Keratinocyte (primary cell): ENCODE measurements around the gene IGF2BP2. TPM values are rescaled to one million over a fixed set of nuclear protein-coding genes. Genes with fewer than 3 reads are reported as not detected.

Experiments used
- DNase-seq: peaks from one replicate; pipeline ENCODE4 v3.0.0-alpha.2; 2011; ENCODE audit warnings: low read depth, missing footprints, low spot score
- FAIRE-seq: peaks from 2 replicates; lab custom pipeline; 2011; peaks lifted over from hg19 to GRCh38; lab: Jason Lieb, UNC
- H2AFZ ChIP-seq: 2 replicates; pipeline ENCODE4 v1.6.0; 2012; ENCODE audit warnings: low read length, control low read depth, inconsistent platforms; ENCODE audit not compliant: control insufficient read depth
- H3K27ac ChIP-seq: 2 replicates; pipeline ENCODE4 v1.5.1; 2011; ENCODE audit warnings: low read length; ENCODE audit not compliant: control insufficient read depth, insufficient read depth
- H3K27me3 ChIP-seq: 3 replicates; pipeline ENCODE4 v1.6.0; 2011; ENCODE audit warnings: low read length; ENCODE audit not compliant: control insufficient read depth, insufficient read depth; ENCODE audit errors: extremely low read depth
- H3K36me3 ChIP-seq, 2 experiments: 2 replicates in 1 of 2; 3 replicates in 1 of 2; pipeline ENCODE4 v1.5.1; 2011; ENCODE audit warnings: low read length in 2 of 2, mild to moderate bottlenecking in 1 of 2; ENCODE audit not compliant: control insufficient read depth in 2 of 2, insufficient read depth in 2 of 2; ENCODE audit errors: extremely low read depth in 1 of 2
- H3K4me1 ChIP-seq: 3 replicates; pipeline ENCODE4 v1.5.1; 2011; ENCODE audit warnings: low read length; ENCODE audit not compliant: control insufficient read depth, insufficient read depth; ENCODE audit errors: extremely low read depth
- H3K4me2 ChIP-seq: 3 replicates; pipeline ENCODE4 v1.6.0; 2011; ENCODE audit warnings: low read depth, low read length; ENCODE audit not compliant: control insufficient read depth, insufficient read depth; ENCODE audit errors: extremely low read depth
- H3K4me3 ChIP-seq, 3 experiments: fragments of 200-600 bp in 1 of 3; sonication (generic) in 1 of 3; 2 replicates in 2 of 3; 3 replicates in 1 of 3; pipeline ENCODE4 v1.5.1; 2011 to 2016; ENCODE audit warnings: low read length in 3 of 3, mild to moderate bottlenecking in 3 of 3, control low read depth in 2 of 3, inconsistent platforms in 1 of 3, low read depth in 1 of 3, mixed read lengths in 1 of 3, mixed run types in 1 of 3, moderate library complexity in 1 of 3; ENCODE audit not compliant: control insufficient read depth in 2 of 3, insufficient read depth in 2 of 3; ENCODE audit errors: extremely low read depth in 1 of 3
- H3K79me2 ChIP-seq: 2 replicates; pipeline ENCODE4 v1.6.0; 2012; ENCODE audit warnings: low read length; ENCODE audit not compliant: control insufficient read depth, insufficient read depth
- H3K9ac ChIP-seq: 3 replicates; pipeline ENCODE4 v1.6.0; 2011; ENCODE audit warnings: low read length; ENCODE audit not compliant: control insufficient read depth, insufficient read depth; ENCODE audit errors: extremely low read depth
- H3K9me1 ChIP-seq: 3 replicates; pipeline ENCODE4 v1.6.0; 2011; ENCODE audit warnings: low read length; ENCODE audit not compliant: control insufficient read depth, insufficient read depth; ENCODE audit errors: extremely low read depth
- H3K9me3 ChIP-seq: 2 replicates; pipeline ENCODE4 v1.5.1; 2012; ENCODE audit warnings: low read depth, low read length; ENCODE audit not compliant: control insufficient read depth
- H4K20me1 ChIP-seq: 3 replicates; pipeline ENCODE4 v1.6.0; 2011; ENCODE audit warnings: low read length; ENCODE audit not compliant: control insufficient read depth, insufficient read depth; ENCODE audit errors: extremely low read depth
- EZH2 ChIP-seq: IDR thresholded peaks from one replicate; pipeline ENCODE4 v1.6.1; 2012; ENCODE audit warnings: inconsistent platforms, mild to moderate bottlenecking, low read length, moderate library complexity
- dilution Hi-C: fragments of 300-500 bp; cut with MboI; formaldehyde crosslinking; loops from one replicate; pipeline ENCODE4 v1.7.0; 2020; ENCODE audit warnings: low sequenced_read_pairs; ENCODE audit not compliant: extremely low pct_ligation_motif_present
- polyA plus RNA-seq, 5 experiments: library from polyadenylated mRNA; depleted of rRNA in 3 of 5; stranded (reverse) in 3 of 5; stranded (forward) in 1 of 5; unstranded in 1 of 5; fragments of >200 nt; gene quantifications; 1 replicate in 1 of 5; 2 replicates in 3 of 5; 3 replicates in 1 of 5; pipeline versions ENCODE4 v1.2.1 to v1.2.3, GENCODE V29; 2011 to 2012; ENCODE audit warnings: missing spikeins in 2 of 5, low read depth in 1 of 5, low replicate concordance in 1 of 5
- TF ChIP-seq, protein P1 (sequence below), 3 experiments: IDR thresholded peaks in 1 of 3; conservative IDR thresholded peaks in 1 of 3; optimal IDR thresholded peaks in 1 of 3; 2 replicates in 2 of 3; 3 replicates in 1 of 3; pipeline versions ENCODE3 to v1.5.1; 2011; ENCODE audit warnings: low read length in 3 of 3, mild to moderate bottlenecking in 3 of 3, moderate library complexity in 2 of 3, control low read depth in 1 of 3, inconsistent platforms in 1 of 3; ENCODE audit not compliant: insufficient read depth in 2 of 3; ENCODE audit errors: extremely low read depth in 1 of 3

The IGF2BP2 gene
- polyA plus RNA-seq, 1 donor (not counting 4 experiments of a cell fraction or from before 2014, with no cell fraction given): 21.2 TPM

DNA sequence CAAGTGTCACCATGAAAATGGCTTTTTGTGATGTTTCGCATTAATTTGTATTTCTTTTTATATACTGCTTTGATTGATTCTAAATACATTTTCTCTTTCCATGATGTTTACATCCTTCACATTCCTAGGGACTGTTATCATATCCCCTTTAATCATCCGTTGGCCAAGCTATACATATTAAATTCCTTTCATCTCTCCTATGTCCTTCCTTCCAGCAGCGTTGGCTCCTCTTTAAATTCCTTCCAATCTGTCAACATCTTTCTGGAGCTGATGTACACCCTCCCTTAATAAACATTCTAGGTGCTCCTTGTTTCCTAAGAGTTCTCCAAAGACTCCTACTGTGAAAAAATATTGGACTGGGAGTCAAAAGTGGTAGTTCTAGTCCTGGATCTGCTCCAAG is 87.8 kb downstream of the IGF2BP2 start:
- H3K27ac ChIP-seq: no peak overlapping the region
- peaks cover 76% of the 10 kb centered on the region for H3K4me1 ChIP-seq
- FAIRE-seq: peak; percentile 43
- no peaks in the 10 kb centered on the region for H4K20me1 ChIP-seq
- H3K9ac ChIP-seq: no peak overlapping the region
- no peaks in the 10 kb centered on the region for H3K9me1 ChIP-seq
- no peak for DNase-seq
- H3K4me3 ChIP-seq: peak overlapping the region in 1 of 3 experiments; percentile 18
- H3K4me2 ChIP-seq: peak overlapping the region; percentile 45
- dilution Hi-C loops: no loop called here
- peaks cover 5 to 15% of the 10 kb centered on the region in 2 experiments for H3K36me3 ChIP-seq
- H3K9me3 ChIP-seq: no peaks in the 10 kb centered on the region
- H3K27me3 ChIP-seq: no peaks in the 10 kb centered on the region
- H2AFZ ChIP-seq: no peak overlapping the region
- H3K79me2 ChIP-seq: peaks cover 77% of the 10 kb centered on the region
- TF ChIP-seq, protein P1, sequence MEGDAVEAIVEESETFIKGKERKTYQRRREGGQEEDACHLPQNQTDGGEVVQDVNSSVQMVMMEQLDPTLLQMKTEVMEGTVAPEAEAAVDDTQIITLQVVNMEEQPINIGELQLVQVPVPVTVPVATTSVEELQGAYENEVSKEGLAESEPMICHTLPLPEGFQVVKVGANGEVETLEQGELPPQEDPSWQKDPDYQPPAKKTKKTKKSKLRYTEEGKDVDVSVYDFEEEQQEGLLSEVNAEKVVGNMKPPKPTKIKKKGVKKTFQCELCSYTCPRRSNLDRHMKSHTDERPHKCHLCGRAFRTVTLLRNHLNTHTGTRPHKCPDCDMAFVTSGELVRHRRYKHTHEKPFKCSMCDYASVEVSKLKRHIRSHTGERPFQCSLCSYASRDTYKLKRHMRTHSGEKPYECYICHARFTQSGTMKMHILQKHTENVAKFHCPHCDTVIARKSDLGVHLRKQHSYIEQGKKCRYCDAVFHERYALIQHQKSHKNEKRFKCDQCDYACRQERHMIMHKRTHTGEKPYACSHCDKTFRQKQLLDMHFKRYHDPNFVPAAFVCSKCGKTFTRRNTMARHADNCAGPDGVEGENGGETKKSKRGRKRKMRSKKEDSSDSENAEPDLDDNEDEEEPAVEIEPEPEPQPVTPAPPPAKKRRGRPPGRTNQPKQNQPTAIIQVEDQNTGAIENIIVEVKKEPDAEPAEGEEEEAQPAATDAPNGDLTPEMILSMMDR (optimal IDR thresholded peaks at IDR 0.05 in 1 of 3, IDR thresholded peaks at IDR 0.05 in 1 of 3, conservative IDR thresholded peaks at IDR 0.05 in 1 of 3; ENCODE audit: extremely low read depth in 1 of 3, insufficient read depth in 2 of 3, low read length in 3 of 3): no peak
- no peak for TF ChIP-seq EZH2

DNA sequence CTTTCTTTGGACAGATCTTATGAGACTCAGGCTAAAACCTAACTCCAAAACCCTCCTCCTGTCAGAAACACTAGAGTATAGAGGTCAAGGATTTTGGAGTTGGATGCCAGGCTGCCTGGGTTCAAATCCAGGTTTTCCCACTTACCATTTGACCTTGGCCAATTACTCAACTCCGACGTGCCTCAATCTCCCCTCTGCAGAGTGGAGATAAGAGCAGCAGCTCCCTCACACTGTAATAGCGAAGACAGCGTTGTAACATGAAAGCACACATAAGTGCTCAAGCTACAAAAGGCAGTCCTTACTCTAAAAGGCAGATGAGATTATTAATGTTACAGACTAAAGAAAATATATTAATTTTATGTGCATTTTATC is 90.1 kb downstream of the IGF2BP2 start:
- FAIRE-seq: no peak
- dilution Hi-C loops: no loop called here
- no peak overlapping the region for H2AFZ ChIP-seq
- H3K9ac ChIP-seq: peak overlapping the region; percentile 19
- no peaks in the 10 kb centered on the region for H3K9me1 ChIP-seq
- peaks cover 93% of the 10 kb centered on the region for H3K4me1 ChIP-seq
- no peaks in the 10 kb centered on the region for H3K27me3 ChIP-seq
- no peak for DNase-seq
- no peaks in the 10 kb centered on the region for H3K9me3 ChIP-seq
- H3K4me3 ChIP-seq: no peak overlapping the region
- H3K36me3 ChIP-seq: peaks cover 4 to 12% of the 10 kb centered on the region in 2 experiments
- TF ChIP-seq, protein P1 (optimal IDR thresholded peaks at IDR 0.05 in 1 of 3, IDR thresholded peaks at IDR 0.05 in 1 of 3, conservative IDR thresholded peaks at IDR 0.05 in 1 of 3; ENCODE audit: extremely low read depth in 1 of 3, insufficient read depth in 2 of 3, low read length in 3 of 3): no peak
- no peak for TF ChIP-seq EZH2
- H3K4me2 ChIP-seq: peak overlapping the region; percentile 13
- no peaks in the 10 kb centered on the region for H4K20me1 ChIP-seq
- H3K79me2 ChIP-seq: peaks cover 76% of the 10 kb centered on the region
- peak overlapping the region; percentile 81 for H3K27ac ChIP-seq
